DND-41 (cell line): ENCODE measurements around the gene NOVA1.

Source experiments
- ATAC-seq: fragments of 200-7000 bp; cut with Tn5 transposase; 3 replicates; pipeline ENCODE4 v1.9.1; 2021; ENCODE audit warnings: low read depth; ENCODE audit not compliant: insufficient read depth
- DNase-seq: peaks from one replicate; pipeline ENCODE4 v3.0.0-alpha.2; 2020
- H2AFZ ChIP-seq: 2 replicates; pipeline ENCODE4 v1.6.0; 2012; ENCODE audit warnings: low read depth, low read length
- H3K27ac ChIP-seq: 2 replicates; pipeline ENCODE4 v1.5.1; 2012; ENCODE audit warnings: low read length, inconsistent platforms
- H3K27me3 ChIP-seq: fragments of 200-600 bp; sonication (generic); 2 replicates; pipeline ENCODE4 v1.6.0; 2012; ENCODE audit warnings: low read length, mild to moderate bottlenecking, inconsistent platforms; ENCODE audit not compliant: insufficient read depth, poor library complexity
- H3K36me3 ChIP-seq: 2 replicates; pipeline ENCODE4 v1.5.1; 2012; ENCODE audit warnings: low read length, inconsistent platforms; ENCODE audit not compliant: insufficient read depth
- H3K4me1 ChIP-seq: 2 replicates; pipeline ENCODE4 v1.5.1; 2012; ENCODE audit warnings: mild to moderate bottlenecking, low read length; ENCODE audit not compliant: insufficient read depth
- H3K4me2 ChIP-seq: 2 replicates; pipeline ENCODE4 v1.6.0; 2012; ENCODE audit warnings: mild to moderate bottlenecking, moderate library complexity, low read length, inconsistent platforms; ENCODE audit not compliant: insufficient read depth
- H3K4me3 ChIP-seq, 2 experiments: fragments of 200-600 bp in 1 of 2; shearing (Covaris generic) in 1 of 2; 2 replicates each; pipeline ENCODE4 v1.5.1; 2012 to 2016; ENCODE audit warnings: inconsistent platforms in 2 of 2, low read length in 2 of 2, mild to moderate bottlenecking in 2 of 2, low read depth in 1 of 2, moderate library complexity in 1 of 2
- H3K79me2 ChIP-seq: 2 replicates; pipeline ENCODE4 v1.6.0; 2012; ENCODE audit warnings: low read length, inconsistent platforms; ENCODE audit not compliant: insufficient read depth
- H3K9ac ChIP-seq: 2 replicates; pipeline ENCODE4 v1.6.0; 2012; ENCODE audit warnings: low read depth, mild to moderate bottlenecking, inconsistent platforms, low read length, moderate library complexity
- H3K9me3 ChIP-seq: 2 replicates; pipeline ENCODE4 v1.5.1; 2012; ENCODE audit warnings: low read length, moderate library complexity, mild to moderate bottlenecking, inconsistent platforms; ENCODE audit not compliant: insufficient read depth, severe bottlenecking
- H4K20me1 ChIP-seq: 2 replicates; pipeline ENCODE4 v1.6.0; 2012; ENCODE audit warnings: low read length; ENCODE audit not compliant: insufficient read depth
- CTCF ChIP-seq: IDR thresholded peaks from 2 replicates; pipeline ENCODE4 v1.5.1; 2012; ENCODE audit warnings: borderline replicate concordance, low read length, moderate library complexity, mild to moderate bottlenecking; ENCODE audit not compliant: poor library complexity, severe bottlenecking; ENCODE audit errors: extremely low read depth
- EZH2 ChIP-seq: IDR thresholded peaks from 3 replicates; pipeline ENCODE4 v1.6.1; 2012; ENCODE audit warnings: borderline replicate concordance, low read depth, mild to moderate bottlenecking, moderate library complexity, low read length, inconsistent platforms; ENCODE audit not compliant: severe bottlenecking

The NOVA1 gene

GRCh38 chr14:26525085-26525484 lies 72.7 kb downstream of the NOVA1 start:
- Histone ChIP-seq H3K79me2 (no peaks in the 10 kb centered on the region), H3K9me3 (no peaks in the 10 kb centered on the region), H3K9ac (no peak overlapping the region), H2AFZ (no peak overlapping the region), H3K4me1 (no peaks in the 10 kb centered on the region), H3K27ac (no peak overlapping the region), H3K4me2 (no peak overlapping the region), H4K20me1 (no peaks in the 10 kb centered on the region), H3K27me3 (no peaks in the 10 kb centered on the region), H3K4me3 (no peak overlapping the region), H3K36me3 (no peaks in the 10 kb centered on the region)
- DNase-seq (no peak), ATAC-seq (no peak)
- TF ChIP-seq EZH2, result no peak

GRCh38 chr14:26522967-26523366 lies 74.9 kb downstream of the NOVA1 start:
- H3K36me3 ChIP-seq, result no peaks in the 10 kb centered on the region
- no peak overlapping the region for H3K9ac ChIP-seq
- H3K27me3 ChIP-seq, result no peaks in the 10 kb centered on the region
- H3K9me3 ChIP-seq, result no peaks in the 10 kb centered on the region
- H3K4me3 ChIP-seq, result no peak overlapping the region
- H3K4me2 ChIP-seq, result no peak overlapping the region
- H3K4me1 ChIP-seq, result no peaks in the 10 kb centered on the region
- H3K79me2 ChIP-seq, result no peaks in the 10 kb centered on the region
- DNase-seq (no peak), ATAC-seq (no peak)
- TF ChIP-seq CTCF (no peak), EZH2 (no peak)
- no peak overlapping the region for H2AFZ ChIP-seq
- H4K20me1 ChIP-seq, result no peaks in the 10 kb centered on the region
- H3K27ac ChIP-seq, result no peak overlapping the region

GRCh38 chr14:26517771-26518170 lies 80.1 kb downstream of the NOVA1 start:
- no peaks in the 10 kb centered on the region for H3K4me1 ChIP-seq
- no peaks in the 10 kb centered on the region for H3K27me3 ChIP-seq
- no peaks in the 10 kb centered on the region for H3K79me2 ChIP-seq
- H4K20me1 ChIP-seq, result no peaks in the 10 kb centered on the region
- H3K4me2 ChIP-seq, result no peak overlapping the region
- H3K9me3 ChIP-seq, result no peaks in the 10 kb centered on the region
- H3K4me3 ChIP-seq, result no peak overlapping the region
- DNase-seq (no peak), ATAC-seq (no peak)
- TF ChIP-seq CTCF, result no peak
- no peak for TF ChIP-seq EZH2
- no peaks in the 10 kb centered on the region for H3K36me3 ChIP-seq
- no peak overlapping the region for H2AFZ ChIP-seq
- H3K27ac ChIP-seq, result no peak overlapping the region
- H3K9ac ChIP-seq, result no peak overlapping the region

- ATAC-seq (no peak), DNase-seq (no peak)
- H3K27me3 ChIP-seq, result no peaks in the 10 kb centered on the region
- H3K4me1 ChIP-seq, result no peaks in the 10 kb centered on the region
- H3K4me3 ChIP-seq, result no peak overlapping the region
- H3K9ac ChIP-seq, result no peak overlapping the region
- H4K20me1 ChIP-seq, result no peaks in the 10 kb centered on the region
- no peak overlapping the region for H3K4me2 ChIP-seq
- H3K9me3 ChIP-seq, result no peaks in the 10 kb centered on the region
- no peaks in the 10 kb centered on the region for H3K36me3 ChIP-seq
- H3K27ac ChIP-seq, result no peak overlapping the region
- TF ChIP-seq EZH2 (no peak), CTCF (no peak)
- no peaks in the 10 kb centered on the region for H3K79me2 ChIP-seq
- no peak overlapping the region for H2AFZ ChIP-seq
These were observed 97.8 kb downstream of the NOVA1 start for GRCh38 chr14:26500028-26500427.
